SIG-M5 (cell line): Measurements from ENCODE around the gene KDM4C.

Source experiments
- DNase-seq: peaks from one replicate; lab custom pipeline; 2025; lab: John Stamatoyannopoulos, UW

The KDM4C gene

DNA sequence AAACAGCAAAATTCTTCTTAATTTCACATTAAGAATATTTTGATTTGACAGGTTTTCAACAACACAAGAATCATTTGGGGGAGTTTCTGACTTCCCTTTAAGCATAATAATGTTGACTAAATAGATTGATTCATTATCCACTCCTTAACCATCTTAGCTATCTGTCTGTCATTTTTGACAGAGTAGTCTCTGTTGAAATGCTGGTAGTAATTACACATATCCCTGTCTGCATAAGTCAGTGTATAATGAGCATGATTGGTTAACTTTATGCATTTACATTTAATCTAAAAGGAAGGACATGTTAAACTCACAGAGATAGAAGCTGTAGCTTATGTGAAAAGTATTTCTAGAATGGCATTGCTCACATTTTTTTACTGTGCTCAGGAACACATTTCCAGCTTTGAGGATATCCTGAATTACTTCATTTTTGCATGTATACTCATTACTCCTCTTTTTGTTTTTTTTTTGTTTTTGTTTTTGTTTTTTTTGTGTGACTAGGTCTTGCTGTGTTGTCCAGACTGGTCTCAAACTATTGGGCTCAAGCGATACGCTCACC is 385.9 kb downstream of the KDM4C start:
- no peak for DNase-seq

DNA sequence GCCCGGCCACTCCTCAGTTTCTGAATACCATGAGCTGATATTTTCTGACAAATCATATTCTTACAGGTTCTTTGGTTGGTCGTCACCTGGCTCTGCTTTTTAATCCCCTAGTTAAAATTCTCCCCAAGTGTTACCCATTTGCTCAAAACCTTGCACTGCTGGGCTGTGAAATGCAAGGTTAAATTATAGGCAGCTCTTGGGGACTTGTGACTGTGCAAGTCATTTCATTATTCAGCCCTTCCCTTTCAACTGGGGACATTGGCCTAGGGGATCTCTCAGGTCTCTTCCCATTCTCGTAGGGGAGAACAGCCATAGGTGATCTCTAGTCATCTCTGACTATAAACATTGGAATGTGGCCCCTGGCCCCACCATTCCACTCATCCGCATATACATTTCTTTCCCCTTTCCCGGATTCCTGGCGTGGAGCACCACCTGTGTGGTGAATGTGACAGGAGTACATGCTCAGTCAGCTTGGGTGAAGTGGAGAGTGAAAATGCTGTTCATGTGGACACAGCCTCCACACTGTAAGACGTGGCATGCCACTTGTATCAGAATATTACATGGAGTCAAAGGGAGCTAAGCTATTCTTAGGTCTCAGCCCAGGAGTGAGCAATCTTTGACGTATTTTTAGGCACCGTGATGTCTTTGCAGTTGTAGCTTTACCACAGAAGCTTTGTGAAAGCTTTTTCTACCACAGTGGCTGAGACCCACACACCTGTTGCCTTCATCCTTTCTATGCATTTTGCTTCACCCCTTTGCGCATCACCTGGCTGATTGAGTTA is 386.7 kb downstream of the KDM4C start:
- DNase-seq: no peak

DNA sequence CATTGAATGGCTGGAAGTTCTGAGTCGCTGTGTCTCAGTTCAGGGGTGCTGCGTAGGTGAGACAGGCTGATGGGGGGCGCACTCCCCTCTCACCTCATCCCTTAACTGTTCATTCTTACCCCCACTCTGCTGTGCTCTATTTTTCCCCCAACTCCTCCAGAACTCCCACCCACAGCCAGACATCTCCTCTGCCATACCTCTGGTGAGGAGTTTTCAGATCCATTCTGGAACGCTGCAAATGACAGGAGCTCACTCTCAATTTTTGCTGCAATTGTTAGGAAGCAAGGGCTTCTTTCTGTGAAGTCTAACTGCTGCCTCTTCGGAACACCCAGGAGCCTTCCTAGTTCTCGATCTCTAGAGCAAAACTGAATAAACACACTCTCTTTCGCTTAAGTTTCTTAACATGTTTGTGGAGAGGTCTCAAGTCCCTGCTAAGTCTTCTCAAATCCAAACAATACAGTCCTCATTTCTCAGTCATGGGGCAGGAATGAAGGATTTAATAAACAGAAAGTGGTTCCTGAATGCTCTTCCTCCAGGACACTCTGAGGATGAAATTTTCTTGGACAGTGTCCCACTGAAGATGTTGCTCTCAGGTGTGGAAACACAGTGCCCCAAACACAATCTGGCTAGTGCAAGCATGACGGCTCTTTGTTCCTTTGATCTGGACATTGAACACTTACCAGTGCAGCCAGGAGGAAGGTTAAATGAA is 387.7 kb downstream of the KDM4C start:
- no peak for DNase-seq

DNA sequence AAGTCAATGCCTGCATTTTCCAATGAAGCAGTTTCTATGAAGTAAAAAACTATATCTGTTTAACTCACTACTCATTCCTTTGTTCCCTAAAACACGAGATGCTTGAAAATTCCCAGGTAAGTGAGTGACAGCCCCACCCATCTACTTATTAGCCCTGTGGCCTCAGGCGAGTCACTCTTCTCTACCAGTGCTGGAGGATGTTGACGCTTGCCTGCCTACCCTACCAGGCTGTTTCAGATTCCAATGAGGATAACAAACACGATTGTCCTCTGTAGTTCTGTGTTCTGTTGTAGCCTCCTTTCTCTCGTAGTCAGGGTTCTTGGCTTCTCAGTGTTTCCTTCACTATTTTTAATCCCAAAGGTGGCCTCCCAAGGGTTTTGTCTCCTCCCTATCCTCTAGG is 388.8 kb downstream of the KDM4C start:
- DNase-seq: no peak

DNA sequence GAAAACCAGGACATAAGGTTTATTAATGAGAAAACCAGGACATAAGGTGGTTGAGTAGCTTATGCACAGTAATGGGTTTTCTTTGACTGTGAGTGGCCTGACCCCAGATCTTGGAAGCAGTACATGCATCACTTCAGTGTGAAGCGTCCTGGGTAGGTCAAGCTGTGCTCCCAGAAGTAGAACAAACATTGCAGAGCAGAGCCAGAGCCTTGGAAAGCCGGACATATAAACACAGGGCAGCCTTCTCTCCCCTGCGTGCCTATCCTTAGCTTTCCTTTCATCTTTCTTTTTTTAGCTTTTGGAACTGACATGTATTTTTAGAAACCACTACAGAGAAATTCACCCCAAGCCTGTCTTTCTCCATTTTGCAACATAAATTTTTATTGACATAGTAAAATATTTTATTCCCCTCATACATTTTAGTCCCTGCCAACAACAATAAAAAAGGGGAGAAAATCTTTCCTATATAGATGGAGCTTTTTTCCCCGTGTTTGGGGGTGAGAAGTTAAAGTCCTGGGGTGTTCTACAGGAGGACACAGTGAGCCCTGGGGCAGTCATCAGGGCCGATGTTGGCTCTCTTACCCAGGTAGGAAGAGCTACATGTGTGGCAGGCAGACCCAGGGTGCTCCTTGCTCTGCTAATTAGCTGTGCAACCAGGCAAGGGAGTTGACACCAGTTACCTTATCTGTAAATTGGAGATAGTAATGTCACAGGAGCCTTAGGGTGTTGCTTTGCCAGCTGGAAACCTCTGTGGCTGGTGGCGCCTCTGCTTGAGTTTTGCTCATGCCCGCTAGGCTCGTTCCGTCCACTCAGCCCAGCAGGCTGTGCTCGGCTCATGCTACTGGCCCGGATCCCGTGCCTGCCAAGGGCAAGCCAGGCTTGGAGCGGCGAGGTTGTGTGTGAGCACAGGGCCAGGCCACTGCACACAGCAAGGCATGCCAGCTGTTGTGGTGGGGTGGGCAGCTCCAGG is 389.6 kb downstream of the KDM4C start:
- no peak for DNase-seq

DNA sequence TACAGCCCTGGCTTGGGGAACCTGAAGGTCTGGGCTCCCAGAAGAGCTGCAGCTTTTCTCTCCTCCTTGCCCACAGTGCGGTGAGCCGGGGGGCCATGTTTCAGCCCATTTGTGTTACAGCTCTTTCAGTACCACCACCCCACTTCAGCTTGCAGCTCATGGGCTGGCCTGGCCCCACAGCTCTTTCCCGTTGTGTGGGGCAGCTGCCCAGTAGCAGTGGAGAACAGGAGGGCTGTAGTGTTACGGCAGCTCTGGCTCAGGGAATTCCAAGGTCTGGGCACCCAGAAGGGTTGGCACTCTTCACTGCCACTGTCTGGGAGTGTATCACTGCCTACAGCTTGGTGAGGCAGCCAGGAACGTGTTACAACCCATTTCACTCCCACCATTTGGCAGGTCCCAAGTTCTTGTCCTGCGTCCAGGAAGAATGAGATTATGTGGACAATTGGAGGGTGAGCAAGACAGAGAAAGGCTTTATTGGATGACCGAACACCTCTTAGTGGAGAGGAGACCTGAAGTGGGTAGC is 390.5 kb downstream of the KDM4C start:
- DNase-seq: no peak

DNA sequence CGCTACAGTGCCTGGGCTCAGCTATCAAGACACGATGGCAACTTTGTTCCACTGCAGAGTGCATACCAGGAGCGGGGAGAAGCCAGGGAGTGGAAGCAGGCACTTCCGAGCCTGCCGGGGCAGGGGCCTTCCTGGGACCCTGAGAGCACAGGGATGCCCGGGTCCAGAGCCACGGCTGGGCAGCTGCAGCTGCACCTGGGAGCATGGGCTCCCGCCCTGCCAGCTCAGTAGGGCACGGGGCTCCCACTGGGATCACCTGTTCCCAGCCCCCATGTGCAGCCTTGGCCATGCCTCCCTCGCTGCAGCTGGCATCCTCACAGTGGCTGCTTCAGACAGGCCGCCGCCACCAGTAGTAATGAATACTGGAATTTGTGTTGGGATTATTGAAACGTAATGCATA is 391.5 kb downstream of the KDM4C start:
- no peak for DNase-seq

DNA sequence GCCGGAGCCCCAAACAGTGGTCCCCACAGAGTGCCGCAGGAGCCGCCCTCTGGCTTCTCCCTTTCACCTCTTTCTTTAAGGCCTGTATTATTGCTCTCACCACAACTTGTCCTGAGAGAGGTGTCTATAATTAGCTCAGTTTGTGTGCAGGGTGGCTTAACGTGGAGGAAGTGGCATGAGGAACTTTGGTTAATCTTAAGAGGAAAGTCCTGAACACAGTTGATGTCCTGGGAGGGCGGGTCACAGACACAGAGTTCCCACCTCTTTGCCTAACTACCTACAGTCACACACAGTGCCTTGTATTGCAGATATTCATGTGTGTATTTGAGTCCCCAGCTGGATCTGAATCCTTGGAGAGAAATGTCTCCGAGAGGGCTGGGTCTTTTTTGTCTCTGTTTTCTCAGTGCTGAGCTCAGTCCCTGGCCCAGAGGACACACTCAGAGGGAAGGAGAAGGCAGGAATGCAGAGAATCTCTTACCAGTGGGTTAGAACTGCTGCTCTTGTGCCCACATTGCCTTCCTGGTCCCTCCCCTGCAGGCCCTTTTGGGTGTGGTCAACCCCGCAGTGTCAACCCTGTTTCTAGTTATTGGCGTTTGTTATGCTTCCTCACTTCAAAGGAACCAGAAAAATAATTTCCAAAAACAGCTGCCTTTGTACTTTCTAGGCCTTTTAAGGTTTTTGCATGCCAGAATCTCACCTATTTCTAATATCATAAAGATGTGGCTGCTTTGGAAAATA is 392.5 kb downstream of the KDM4C start:
- peak; percentile 32 for DNase-seq

DNA sequence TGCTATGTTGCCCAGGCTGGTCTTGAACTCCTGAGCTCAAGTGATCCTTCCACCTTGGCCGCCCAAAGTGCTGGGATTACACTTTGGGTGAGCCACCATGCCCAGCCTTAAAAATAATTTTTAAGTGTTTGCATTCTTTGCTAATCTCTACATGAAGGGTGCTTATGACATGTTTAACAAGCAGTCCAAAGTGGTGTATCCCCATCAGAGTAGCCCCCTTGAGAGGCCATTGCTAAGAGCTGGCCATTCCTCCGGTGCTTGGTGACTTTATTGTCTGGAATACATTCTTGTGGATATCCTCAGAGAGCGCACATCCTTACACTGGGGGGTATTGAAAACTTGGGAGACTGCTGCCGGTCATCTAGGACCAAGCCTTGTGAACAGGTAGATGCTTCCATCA is 395.4 kb downstream of the KDM4C start:
- no peak for DNase-seq

DNA sequence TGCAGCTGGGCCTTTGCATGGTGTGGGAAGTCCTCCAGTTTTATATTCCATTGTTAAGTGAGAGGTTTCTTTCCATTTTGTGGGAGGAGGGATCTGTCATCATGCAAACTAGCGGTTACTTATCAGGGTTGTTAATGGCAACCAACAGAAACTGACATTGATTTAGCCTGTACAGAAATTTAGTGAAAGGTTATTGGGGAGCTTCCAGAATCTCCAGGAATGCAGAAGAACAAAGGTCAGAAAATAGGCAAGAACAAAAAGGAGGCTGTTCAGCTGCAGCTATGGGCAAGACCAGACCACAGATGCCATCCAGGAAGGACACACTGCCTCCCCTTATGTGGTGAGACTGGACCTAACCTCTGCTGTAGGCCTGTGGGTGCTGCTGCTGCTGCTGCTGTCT is 395.8 kb downstream of the KDM4C start:
- DNase-seq: no peak

DNA sequence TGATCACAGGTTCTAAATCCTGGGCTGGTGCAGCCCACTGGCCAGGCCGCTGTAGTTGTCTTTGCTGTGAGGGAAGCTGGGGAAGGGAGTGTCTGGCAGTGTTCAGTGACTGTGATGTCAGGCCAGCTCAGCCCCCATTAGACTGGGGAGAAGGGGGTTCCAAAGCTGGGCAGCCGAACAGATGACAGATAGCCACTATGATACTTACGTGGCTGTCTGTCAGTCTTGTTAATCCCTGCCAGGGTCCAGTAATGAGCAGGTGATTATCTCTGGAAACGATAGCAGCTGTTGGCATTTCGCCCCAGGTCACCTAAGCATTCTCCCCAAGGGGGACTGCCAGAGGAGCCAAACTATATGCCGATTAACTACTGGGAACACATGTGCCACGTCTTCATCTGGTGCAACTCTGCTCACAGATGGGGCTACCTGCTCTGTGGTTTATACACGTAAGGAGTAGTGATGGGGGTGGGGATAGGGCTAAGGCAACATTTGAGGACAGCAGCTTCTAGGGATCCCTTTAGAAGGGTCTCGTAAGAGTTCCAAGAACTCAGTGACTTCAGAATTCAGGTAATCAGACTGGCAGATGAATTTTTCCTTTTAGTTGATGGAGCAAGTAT is 396.3 kb downstream of the KDM4C start:
- DNase-seq: no peak

DNA sequence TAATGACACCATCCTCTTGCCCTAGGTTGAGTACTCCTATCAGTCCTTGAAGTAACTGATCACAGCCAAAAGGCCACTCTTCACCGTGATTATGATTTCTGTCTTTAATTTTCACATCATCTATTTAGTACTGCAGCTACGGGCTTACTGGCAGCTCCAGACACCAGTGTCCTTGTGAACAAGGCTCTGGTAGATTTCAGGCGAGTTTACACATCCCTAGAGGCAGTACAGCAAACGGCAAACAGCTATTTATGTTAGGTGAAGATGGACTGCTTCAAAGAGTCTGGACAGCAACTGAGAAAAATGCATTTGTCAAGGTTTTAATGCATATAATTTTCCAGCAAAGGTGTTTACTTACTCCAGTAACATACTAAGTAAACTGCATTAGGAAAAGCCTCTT is 396.9 kb downstream of the KDM4C start:
- DNase-seq: no peak

DNA sequence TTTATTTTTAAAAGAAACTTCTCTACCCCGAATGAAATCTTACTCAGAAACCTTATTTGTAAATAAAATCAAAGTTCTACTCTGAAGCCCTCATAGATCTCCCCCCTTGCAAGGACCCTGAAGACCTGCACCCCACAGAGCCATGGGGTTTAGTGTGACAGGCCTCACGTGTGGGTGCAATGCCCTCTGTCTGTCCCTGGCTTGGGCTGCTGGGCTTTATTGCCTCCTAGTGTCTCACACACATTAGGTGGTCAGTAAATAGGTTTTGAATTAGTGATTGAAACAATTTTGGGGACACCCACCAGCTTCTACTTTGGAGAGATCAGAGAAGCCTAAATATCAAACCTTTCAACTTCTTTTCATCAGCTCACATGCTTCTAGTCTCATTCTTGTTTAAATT is 403.7 kb downstream of the KDM4C start:
- no peak for DNase-seq

DNA sequence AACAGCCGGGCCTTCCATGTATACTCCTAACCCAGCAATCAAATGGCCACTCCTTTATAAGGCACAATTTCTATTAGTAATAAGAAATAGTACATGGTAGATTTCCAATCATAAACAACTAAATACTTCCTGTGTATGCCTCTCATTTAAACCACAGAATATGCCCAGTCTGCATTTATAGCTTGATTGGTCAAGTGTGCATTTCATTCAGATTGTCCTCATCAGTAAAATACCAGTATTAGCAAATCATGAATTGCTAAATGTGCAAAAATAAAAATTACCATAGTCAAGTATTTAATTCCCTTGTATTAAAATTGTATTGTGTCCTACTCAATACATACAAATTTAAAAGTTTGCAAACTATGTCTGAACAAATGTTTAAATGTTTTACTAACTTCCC is 406.2 kb downstream of the KDM4C start:
- no peak for DNase-seq

DNA sequence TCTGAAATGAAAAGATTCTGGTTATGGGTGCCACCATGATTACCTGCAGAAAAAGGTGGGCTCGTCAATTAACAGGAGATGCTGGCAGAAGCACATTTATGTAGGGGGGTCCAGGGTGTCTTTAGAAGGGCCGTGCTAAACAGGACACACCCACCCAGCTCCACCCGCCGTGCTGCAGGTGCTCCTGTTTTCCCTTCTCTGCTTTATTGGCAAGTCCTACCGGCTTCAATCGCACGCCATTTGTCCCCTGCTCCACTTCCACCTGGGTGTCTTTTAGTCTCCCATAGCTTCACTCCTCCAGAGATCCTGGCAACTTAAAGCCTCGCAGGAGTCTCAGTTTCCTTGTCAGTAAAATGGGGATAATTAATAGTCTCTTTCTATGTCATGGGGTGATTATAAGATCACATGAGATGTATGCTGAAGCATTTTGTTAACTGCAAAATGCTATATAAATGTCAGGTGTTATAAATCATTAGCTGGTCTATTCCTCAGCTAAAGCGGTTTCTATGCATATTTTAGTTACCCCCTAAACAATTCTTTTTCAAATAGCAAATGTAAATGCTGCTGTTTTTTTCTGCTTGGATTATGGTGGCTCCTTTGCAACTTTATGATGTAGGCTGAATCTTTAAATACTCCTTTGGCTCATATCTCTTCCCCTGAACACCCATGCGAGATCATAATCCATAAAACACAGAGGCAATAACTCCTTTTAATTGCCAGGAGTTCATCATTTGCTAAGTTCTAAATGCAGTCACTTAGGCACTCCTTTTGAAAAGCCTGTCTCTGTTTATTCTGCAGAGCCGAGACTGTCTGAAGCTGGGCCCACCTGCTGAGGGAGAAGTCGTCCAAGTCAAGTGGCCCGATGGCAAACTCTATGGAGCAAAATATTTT is 406.9 kb downstream of the KDM4C start:
- DNase-seq: no peak

DNA sequence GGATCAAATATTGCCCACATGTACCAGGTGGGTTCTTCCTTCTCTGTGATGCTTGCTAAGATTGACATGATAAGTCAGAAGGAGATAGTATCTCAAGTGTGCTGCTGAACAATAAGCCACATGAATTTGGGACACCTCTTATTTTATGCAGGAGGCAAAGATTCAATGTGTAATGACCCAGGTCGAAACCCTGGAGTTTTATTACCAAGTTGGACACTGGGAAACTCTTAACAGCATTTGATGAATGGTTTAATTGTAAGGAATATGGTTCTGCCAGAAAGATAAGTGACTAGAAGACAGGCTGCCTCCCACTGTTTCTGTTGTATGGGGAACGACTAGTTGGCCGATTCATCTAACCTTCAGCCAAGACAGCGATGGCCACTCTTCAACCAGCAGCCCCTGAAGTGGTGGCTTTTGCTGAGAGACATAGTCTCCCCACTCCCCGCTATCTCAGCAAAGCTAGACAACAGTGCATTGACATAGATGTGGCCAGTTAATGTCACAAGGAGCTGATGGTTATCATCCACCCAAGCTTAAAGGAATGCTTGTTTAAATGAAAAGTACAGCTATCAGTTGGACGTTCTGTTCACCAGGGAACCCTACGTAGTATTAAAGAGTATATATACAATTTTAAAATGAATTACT is 407.7 kb downstream of the KDM4C start:
- DNase-seq: no peak

DNA sequence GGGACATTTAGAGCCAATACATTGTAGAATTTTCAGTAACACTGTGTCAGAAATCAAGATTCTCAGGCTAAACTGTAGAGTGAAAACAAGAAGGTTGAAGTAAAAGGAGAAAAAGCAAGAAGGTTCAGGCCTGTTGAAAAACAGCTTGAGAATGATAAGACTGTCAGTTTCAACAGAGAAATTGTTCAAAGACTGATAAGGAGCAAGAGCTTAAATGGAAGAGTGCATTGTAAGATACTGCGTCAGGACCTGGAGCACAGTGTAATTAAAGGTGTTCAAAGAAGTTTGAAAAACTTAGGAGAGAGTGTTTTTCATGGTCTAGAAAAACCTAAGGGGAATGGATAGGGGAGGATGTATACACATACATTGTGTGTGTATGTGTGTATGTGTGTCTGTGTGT is 408.3 kb downstream of the KDM4C start:
- DNase-seq: no peak

DNA sequence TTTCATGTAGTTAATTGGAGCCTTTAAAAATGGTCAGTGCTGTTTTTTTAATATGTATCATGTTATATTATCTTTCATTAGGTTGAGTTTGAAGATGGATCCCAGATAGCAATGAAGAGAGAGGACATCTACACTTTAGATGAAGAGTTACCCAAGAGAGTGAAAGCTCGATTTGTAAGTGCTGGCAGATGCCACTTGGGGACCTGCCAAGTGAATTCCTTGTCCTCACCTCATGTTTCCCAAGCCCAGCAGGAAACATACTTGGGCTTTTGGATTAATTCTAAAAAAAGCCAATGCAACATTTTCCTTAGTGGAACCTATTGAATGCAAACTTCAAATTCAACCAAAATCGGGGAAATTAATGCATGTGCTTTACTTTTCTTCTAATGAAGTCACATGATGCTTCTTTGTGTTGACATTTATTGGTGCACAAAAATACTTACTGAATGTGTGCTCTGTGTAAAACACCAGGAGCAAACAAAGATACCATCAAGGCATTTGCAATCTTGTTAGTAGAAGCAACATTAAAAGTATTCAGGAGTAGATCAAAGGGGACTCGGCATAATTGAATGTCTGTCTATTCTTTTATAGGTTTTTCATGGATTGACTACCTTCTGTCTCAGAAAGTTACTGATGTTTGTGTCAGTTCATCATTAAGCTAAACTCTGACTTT is 412.1 kb downstream of the KDM4C start:
- no peak for DNase-seq
